Neuron (in vitro differentiated cells): Measurements from ENCODE around the gene CFAP73.
"Not testable (repeated sequence)": the region's sequence is repeated elsewhere in the genome, so short reads cannot be mapped to it uniquely, and the experiment has no call there.

ENCODE experiments used
- H2AFZ ChIP-seq: one replicate; pipeline ENCODE4 v1.6.1; 2013; ENCODE audit warnings: low read depth, mild to moderate bottlenecking, inconsistent platforms, low read length, moderate library complexity
- H3K27me3 ChIP-seq: one replicate; pipeline ENCODE4 v1.6.1; 2013; ENCODE audit warnings: low read length; ENCODE audit not compliant: insufficient read depth
- H3K36me3 ChIP-seq: one replicate; pipeline ENCODE4 v1.6.1; 2013; ENCODE audit warnings: low read length; ENCODE audit not compliant: insufficient read depth
- H3K4me1 ChIP-seq: one replicate; pipeline ENCODE4 v1.6.1; 2013; ENCODE audit warnings: low read length; ENCODE audit not compliant: insufficient read depth
- H3K4me3 ChIP-seq: 2 replicates; pipeline ENCODE4 v1.5.1; 2013; ENCODE audit warnings: mild to moderate bottlenecking, low read length, moderate library complexity
- H3K9me3 ChIP-seq: one replicate; pipeline ENCODE4 v1.6.1; 2013; ENCODE audit warnings: low read length

Gene CFAP73

DNA sequence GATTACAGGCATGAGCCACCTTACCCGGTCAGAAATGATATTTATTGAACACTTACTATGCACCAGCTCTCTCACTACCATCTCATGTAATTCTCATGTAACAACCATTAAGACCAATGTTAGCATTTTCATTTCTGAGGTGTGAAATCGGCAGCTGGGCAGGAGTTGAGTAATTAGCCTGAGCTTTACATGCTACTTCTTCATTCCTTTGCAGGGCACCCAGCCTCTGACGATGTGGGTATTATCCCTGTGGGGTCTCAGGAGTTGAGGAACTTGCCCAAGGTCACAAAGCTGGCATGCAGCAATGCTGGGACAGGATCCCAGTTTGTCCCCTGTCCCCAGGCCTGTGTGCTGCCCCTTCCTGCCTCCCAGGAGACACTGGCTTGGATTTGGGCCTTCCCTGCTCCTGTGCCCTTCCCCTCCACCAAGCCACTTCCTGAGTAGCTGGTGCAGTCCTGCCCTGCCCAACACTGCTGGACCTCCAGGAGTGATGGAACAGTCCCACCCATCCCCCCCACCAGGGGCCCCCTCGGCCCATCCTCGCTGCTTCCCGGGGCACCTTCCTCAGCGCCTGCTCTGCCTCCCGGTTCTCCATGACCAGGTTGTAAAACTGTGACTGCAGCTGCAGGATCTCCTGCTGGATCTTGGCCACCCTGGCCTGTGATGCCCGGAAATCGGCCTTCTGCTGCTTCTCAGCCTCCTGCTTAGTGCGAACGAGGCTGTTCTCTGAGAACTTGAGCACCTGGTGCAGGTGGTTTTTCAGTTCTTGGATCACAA, 50.7 kb downstream of the CFAP73 start:
- no peaks in the 10 kb centered on the region for H3K27me3 ChIP-seq

DNA sequence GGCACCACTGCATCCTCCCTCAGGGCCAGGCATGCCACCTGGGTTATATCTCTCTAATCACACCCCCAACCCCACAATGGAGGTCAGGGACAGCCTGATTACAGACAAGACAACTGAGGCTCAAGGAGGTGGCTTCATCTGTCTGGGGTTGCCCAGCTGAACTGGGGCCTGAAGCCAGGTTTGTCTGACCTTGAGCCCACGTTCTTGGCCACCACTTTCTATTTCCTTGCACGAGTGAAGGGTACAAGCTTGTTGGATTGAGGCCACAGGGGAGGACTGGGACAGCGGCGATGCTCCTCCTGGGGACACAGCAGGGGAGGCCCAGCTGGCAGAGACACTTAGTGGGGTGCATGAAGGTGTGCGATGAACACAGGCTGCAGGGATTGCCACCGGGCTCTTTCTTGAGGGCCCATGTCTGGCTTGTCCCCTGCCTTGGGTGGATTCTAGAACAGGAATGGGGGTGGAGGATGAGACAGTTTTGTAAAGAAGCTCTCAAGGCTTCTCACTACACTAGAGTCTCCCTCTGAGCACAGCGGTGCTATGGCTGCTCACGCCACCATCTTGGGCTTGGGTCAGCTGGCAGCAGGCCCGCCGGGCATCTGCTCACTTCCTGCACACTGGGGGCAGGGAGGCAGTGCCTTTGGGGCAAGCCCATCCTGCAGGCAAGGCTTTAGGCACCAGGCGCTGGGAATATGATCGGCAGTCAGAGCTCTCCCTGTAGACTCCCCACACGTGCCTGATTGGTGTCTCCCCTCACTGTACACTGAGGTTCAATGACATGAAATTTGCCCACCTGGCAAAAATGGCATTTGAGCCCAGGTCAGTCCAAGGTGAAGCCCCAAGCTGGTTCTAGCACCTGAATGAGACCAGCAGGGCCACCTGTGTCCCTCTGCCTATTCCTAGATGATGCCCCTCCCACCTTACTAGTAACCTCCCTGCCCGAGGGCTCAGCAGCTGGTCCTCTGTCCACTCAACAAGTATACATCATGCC, 52.0 kb downstream of the CFAP73 start:
- H3K4me1 ChIP-seq = no peaks in the 10 kb centered on the region
- H3K4me3 ChIP-seq = no peak overlapping the region
- H3K27me3 ChIP-seq = no peaks in the 10 kb centered on the region
- H2AFZ ChIP-seq = no peak overlapping the region
- no peaks in the 10 kb centered on the region for H3K36me3 ChIP-seq
- H3K9me3 ChIP-seq = no peaks in the 10 kb centered on the region

More for the DNA sequence above, 50.7 kb downstream of the CFAP73 start:
- H3K36me3 ChIP-seq = no peaks in the 10 kb centered on the region
- H3K4me1 ChIP-seq = no peaks in the 10 kb centered on the region
- no peak overlapping the region for H2AFZ ChIP-seq
- no peak overlapping the region for H3K4me3 ChIP-seq
- no peaks in the 10 kb centered on the region for H3K9me3 ChIP-seq

DNA sequence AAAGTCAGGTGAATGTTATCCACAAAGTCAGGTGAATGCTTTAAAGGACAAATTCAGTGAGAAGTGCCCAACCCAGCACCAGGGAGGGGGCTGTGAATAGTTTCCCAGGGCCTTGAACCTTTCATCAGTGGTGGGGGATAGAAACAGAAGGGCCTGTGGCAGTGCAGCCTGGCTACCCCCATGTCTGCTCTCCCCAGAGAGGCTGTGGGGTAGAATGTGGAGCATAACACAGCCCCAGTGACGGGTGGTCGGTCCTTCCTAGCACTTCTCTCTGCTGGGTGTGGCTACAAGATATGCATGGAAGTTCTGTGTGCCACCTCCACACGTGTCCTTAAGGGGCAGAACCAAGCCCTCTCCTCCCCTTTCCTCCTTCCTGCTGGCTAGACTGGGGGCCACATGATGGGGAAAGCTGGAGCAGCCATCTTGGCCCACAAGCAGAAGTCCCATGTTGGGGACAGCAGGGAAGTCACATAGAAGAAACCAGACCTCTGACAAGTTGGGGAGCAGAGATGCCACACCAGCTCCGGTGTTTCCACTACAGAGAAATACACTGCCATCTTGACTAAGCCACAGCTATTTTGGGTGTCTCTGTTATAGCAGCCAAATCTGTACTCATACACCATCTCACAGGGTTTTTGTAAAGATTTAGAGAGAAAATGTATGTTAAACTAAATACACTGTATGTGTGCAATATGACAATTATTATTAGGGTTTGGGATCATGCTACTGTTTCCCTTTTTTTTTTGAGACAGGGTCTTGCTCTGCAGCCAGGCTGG, 53.0 kb downstream of the CFAP73 start:
- Histone ChIP-seq H3K4me1 (no peaks in the 10 kb centered on the region), H3K36me3 (no peaks in the 10 kb centered on the region), H3K27me3 (no peaks in the 10 kb centered on the region), H3K9me3 (no peaks in the 10 kb centered on the region), H2AFZ (no peak overlapping the region), H3K4me3 (no peak overlapping the region)

DNA sequence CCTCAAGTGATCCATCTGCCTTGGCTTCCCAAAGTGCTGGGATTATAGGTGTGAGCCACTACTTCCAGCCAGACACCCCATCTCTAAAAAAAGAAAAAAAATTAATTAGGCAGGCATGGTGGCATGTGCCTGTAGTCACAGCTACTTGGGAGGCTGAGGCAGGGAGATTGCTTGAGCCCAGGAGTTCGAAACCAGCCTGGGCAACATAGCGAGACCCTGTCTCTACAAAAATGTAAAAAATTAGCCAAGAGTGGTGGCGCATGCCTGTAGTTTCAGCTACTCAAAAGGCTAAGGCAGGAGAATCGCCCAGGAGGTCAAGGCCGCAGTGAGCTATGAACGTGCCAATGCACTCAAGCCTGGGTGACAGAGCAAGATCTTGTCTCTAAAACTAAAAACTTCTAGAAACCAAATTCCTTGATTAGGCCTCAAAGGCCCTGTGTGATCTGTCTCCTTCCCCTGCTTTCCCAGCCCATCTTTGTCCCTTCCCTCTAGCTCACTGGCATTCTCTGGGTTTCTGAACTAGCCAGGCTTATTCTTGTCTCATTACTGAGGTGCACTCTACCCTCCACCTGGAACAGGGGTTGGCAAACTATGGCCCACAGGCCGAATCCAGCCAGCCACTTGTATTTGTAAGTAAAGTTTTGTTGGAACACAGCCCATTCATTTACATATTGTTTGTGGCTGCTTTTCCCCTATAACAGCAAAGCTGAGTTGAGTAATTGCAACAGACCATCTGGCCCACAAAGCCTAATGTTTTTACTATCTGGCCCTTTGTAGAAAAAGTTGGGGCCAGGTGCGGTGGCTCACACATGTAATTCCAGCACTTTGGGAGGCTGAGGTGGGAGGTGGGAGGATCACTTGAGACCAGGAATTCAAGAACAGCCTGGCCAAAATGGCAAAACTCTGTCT, 54.6 kb downstream of the CFAP73 start:
- no peak overlapping the region for H3K4me3 ChIP-seq
- no peaks in the 10 kb centered on the region for H3K4me1 ChIP-seq
- H3K9me3 ChIP-seq = no peaks in the 10 kb centered on the region
- no peak overlapping the region for H2AFZ ChIP-seq
- no peaks in the 10 kb centered on the region for H3K36me3 ChIP-seq
- H3K27me3 ChIP-seq = no peaks in the 10 kb centered on the region

DNA sequence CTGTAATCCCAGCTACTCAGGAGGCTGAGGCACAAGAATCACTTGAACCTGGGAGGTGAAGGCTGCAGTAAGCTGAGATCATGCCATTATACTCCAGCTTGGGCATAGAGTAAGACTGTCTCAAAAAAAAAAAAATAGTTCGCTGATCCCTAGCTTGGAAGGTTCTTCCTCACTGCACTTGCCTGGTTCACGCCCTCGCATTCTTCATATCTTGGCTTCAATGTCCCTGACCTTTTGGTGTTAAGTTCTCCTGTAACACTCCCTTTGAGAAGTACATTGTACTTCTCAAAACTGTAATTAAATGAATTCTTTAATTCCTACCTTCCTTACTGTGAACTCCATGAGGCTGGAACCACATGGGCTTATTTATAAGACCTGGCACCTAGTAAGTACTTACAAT, 55.3 kb downstream of the CFAP73 start:
- H3K4me1 ChIP-seq = no peaks in the 10 kb centered on the region
- no peak overlapping the region for H3K4me3 ChIP-seq
- no peaks in the 10 kb centered on the region for H3K9me3 ChIP-seq
- H3K27me3 ChIP-seq = no peaks in the 10 kb centered on the region
- H3K36me3 ChIP-seq = no peaks in the 10 kb centered on the region
- H2AFZ ChIP-seq = no peak overlapping the region

DNA sequence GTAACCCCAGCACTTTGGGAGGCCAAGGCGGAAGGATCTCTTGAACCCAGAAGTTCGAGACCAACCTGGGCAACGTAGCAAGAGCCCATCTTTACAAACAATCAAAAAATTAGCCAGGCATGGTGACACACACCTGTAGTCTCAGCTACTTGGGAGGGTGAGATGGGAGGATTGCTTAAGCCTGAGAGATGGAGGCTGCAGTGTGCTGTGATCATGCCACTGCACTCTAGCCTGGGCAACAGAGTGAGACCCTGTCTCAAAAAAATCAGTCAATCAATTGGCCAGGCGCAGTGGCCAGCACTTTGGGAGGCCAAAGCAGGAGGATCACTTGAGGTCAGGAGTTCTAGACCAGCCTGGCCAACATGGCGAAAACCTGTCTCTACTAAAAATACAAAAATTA, 57.3 kb downstream of the CFAP73 start:
- not testable (repeated sequence) for H3K27me3 ChIP-seq, H2AFZ ChIP-seq, H3K4me1 ChIP-seq, H3K9me3 ChIP-seq, H3K36me3 ChIP-seq, H3K4me3 ChIP-seq

DNA sequence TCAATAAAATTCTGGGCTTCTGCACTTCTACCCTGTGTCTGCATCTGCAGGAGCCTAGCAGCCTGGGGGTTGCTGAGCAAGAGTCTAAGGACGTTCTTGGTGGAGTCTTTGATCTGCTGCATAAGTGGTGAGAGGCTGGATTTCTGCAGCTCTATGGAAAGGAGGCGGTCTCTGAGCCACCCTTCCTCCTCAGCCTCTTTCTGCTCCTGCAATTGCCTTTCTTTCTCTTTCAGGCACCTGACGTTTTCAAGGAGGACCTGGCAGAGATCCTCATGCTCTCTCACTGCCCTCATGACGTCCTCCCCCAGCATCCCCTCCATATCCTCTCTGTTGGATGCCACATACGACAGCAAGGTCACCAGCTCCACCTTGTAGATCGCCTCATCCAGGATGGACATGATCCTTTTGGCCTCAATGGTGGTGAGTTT, 58.1 kb downstream of the CFAP73 start:
- Histone ChIP-seq H3K27me3 (no peaks in the 10 kb centered on the region), H3K9me3 (no peaks in the 10 kb centered on the region), H3K4me1 (peaks cover 3% of the 10 kb centered on the region), H3K4me3 (no peak overlapping the region), H2AFZ (no peak overlapping the region), H3K36me3 (no peaks in the 10 kb centered on the region)

DNA sequence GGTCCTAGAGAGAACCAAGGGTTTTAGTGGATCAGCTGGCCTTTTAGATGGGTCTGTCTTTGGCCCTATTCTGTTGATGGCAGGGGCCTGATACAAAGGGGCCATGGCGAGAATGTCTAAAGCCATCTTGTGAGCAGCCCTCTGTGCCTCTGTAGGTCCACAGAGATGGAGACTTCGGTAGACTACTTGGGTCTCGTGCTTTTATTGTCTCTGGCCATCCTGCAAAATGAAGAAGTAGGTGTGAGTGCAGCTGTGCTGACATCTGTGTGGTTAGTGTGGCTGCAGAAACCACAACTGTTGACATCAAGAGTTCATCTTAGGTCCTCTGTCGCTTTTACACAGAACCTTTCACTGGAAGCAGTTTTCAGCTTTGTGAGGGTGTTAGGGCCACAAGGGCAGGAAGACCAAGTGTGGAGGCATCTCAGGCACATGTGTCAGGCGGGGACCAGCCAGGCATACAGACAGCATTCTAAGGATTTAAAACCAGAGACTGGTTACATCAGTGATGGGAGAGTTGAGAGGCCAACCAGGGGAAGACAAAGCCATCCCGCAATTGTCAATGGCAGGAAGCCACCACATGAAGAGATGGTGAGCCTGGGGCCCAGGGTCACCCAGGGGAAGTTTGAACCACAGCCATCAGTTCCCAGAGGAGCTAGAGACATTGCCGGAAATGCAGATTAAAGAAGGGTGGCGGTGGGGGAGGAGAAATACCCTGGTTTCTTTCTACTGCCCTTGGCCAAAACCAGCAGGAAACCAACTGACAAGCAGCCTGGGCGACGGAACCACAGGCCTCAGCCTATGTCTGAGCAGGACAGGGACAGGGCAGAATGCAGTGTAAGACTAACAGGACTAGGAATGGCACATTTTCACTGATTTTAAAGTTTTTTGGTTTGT, 58.8 kb downstream of the CFAP73 start:
- Histone ChIP-seq H3K36me3 (no peaks in the 10 kb centered on the region), H3K4me1 (peaks cover 4% of the 10 kb centered on the region), H3K9me3 (no peaks in the 10 kb centered on the region), H2AFZ (no peak overlapping the region), H3K27me3 (no peaks in the 10 kb centered on the region), H3K4me3 (no peak overlapping the region)
